Urinary bladder (tissue), 4 donors: ENCODE measurements around the gene AVEN. TPM values are rescaled to one million over a fixed set of nuclear protein-coding genes. Genes with fewer than 3 reads are reported as not detected.
"Not testable (repeated sequence)": the region's sequence is repeated elsewhere in the genome, so short reads cannot be mapped to it uniquely, and the experiment has no call there.

Experiments
- DNase-seq: peaks from one replicate; pipeline ENCODE4 v3.0.0-alpha.2; 2015; ENCODE audit errors: extremely low spot score
- H3K27ac ChIP-seq: one replicate; pipeline ENCODE4 v1.5.1; 2013; ENCODE audit warnings: low read depth, mild to moderate bottlenecking, moderate library complexity
- H3K36me3 ChIP-seq: one replicate; pipeline ENCODE4 v1.6.1; 2013; ENCODE audit warnings: mild to moderate bottlenecking, moderate library complexity; ENCODE audit not compliant: insufficient read depth
- H3K4me1 ChIP-seq: one replicate; pipeline ENCODE4 v1.6.1; 2013; ENCODE audit warnings: mild to moderate bottlenecking, moderate library complexity; ENCODE audit not compliant: insufficient read depth
- H3K4me3 ChIP-seq: one replicate; pipeline ENCODE4 v1.5.1; 2013; ENCODE audit warnings: low read depth, low read length
- WGBS: extraction: QIAGEN DNeasy Blood & Tissue Kit; methylation state at CpG from one replicate; pipeline ENCODE4 v1.1.7; 2013; 5-methylcytosine and 5-hydroxymethylcytosine counted together
- polyA plus RNA-seq: library from polyadenylated mRNA; stranded (reverse); fragments of 200-250 nt; gene quantifications from one replicate; pipeline ENCODE4 v1.2.3, GENCODE V29; 2013
- total RNA-seq: library from RNA; depleted of rRNA; stranded (reverse); fragments of >200 nt; gene quantifications from one replicate; pipeline ENCODE4 v1.2.3, GENCODE V29; 2014
- donor health status: healthy with polysubstance abuse.
- donor health status: healthy.

Gene AVEN
- total and polyA plus RNA-seq, 2 donors = 15.8 to 16.0 TPM

- Histone ChIP-seq H3K4me3 (no peak overlapping the region), H3K27ac (no peak overlapping the region), H3K4me1 (no peaks in the 10 kb centered on the region), H3K36me3 (no peaks in the 10 kb centered on the region)
- 96% methylated on average over 3 of the region's 3 CpGs for WGBS
- no peak for DNase-seq
Observed at GRCh38 chr15:34054081-34054707, 15.2 kb upstream of the AVEN start.

- not testable (repeated sequence) for H3K27ac ChIP-seq, H3K4me1 ChIP-seq, DNase-seq, H3K36me3 ChIP-seq, H3K4me3 ChIP-seq
- 86% methylated on average over 1 of the region's 1 CpG for WGBS
Observed at GRCh38 chr15:34050385-34050784, 11.4 kb upstream of the AVEN start.

GRCh38 chr15:34049112-34049511, 10.1 kb upstream of the AVEN start:
- Histone ChIP-seq H3K4me1 (no peaks in the 10 kb centered on the region), H3K36me3 (no peaks in the 10 kb centered on the region), H3K27ac (no peak overlapping the region), H3K4me3 (no peak overlapping the region)
- DNase-seq = no peak
- 95% methylated on average over 2 of the region's 2 CpGs for WGBS

GRCh38 chr15:34047893-34048775, 9.1 kb upstream of the AVEN start:
- Histone ChIP-seq H3K4me3 (no peak overlapping the region), H3K27ac (no peak overlapping the region), H3K4me1 (no peaks in the 10 kb centered on the region), H3K36me3 (no peaks in the 10 kb centered on the region)
- no peak for DNase-seq
- WGBS = 77% methylated on average over 10 of the region's 10 CpGs

GRCh38 chr15:34046471-34047145, 7.6 kb upstream of the AVEN start:
- H3K36me3 ChIP-seq = no peaks in the 10 kb centered on the region
- H3K27ac ChIP-seq = no peak overlapping the region
- WGBS = 92% methylated on average over 16 of the region's 16 CpGs
- H3K4me3 ChIP-seq = no peak overlapping the region
- H3K4me1 ChIP-seq = no peaks in the 10 kb centered on the region
- DNase-seq = no peak

GRCh38 chr15:34043813-34044212, 4.8 kb upstream of the AVEN start:
- Histone ChIP-seq H3K4me1 (no peaks in the 10 kb centered on the region), H3K36me3 (no peaks in the 10 kb centered on the region), H3K4me3 (no peak overlapping the region), H3K27ac (no peak overlapping the region)
- DNase-seq = no peak
- 74% methylated on average over 2 of the region's 2 CpGs for WGBS

- Histone ChIP-seq H3K4me1 (no peaks in the 10 kb centered on the region), H3K27ac (no peak overlapping the region), H3K4me3 (no peak overlapping the region), H3K36me3 (no peaks in the 10 kb centered on the region)
- no peak for DNase-seq
- WGBS = 62% methylated on average over 1 of the region's 1 CpG
Observed at GRCh38 chr15:34043391-34043790, 4.4 kb upstream of the AVEN start.

GRCh38 chr15:34039790-34040113, 748 bp upstream of the AVEN start:
- no peak overlapping the region for H3K4me3 ChIP-seq
- DNase-seq = no peak
- H3K4me1 ChIP-seq = no peaks in the 10 kb centered on the region
- WGBS = 68% methylated on average over 1 of the region's 1 CpG
- no peaks in the 10 kb centered on the region for H3K36me3 ChIP-seq
- no peak overlapping the region for H3K27ac ChIP-seq

- Histone ChIP-seq H3K27ac (peak overlapping the region; percentile 99), H3K4me1 (no peaks in the 10 kb centered on the region), H3K4me3 (peak overlapping the region; percentile 99), H3K36me3 (no peaks in the 10 kb centered on the region)
- WGBS = under 1% methylated on average over 67 of the region's 70 CpGs
- peak; percentile 29 for DNase-seq
Observed at GRCh38 chr15:34038023-34038870, 757 bp downstream of the AVEN start.

- Histone ChIP-seq H3K4me1 (no peaks in the 10 kb centered on the region), H3K27ac (no peak overlapping the region), H3K36me3 (no peaks in the 10 kb centered on the region), H3K4me3 (no peak overlapping the region)
- no peak for DNase-seq
- WGBS = 83% methylated on average over 10 of the region's 10 CpGs
Observed at GRCh38 chr15:34031987-34032760, 6.8 kb downstream of the AVEN start.

- WGBS = 56% methylated on average over 3 of the region's 3 CpGs
- Histone ChIP-seq H3K4me3 (no peak overlapping the region), H3K4me1 (no peaks in the 10 kb centered on the region), H3K36me3 (no peaks in the 10 kb centered on the region), H3K27ac (no peak overlapping the region)
- DNase-seq = no peak
Observed at GRCh38 chr15:34027606-34028005, 11.4 kb downstream of the AVEN start.

GRCh38 chr15:34025252-34025651, 13.8 kb downstream of the AVEN start:
- no peak overlapping the region for H3K4me3 ChIP-seq
- H3K36me3 ChIP-seq = no peaks in the 10 kb centered on the region
- 85% methylated on average over 3 of the region's 3 CpGs for WGBS
- H3K4me1 ChIP-seq = no peaks in the 10 kb centered on the region
- H3K27ac ChIP-seq = no peak overlapping the region
- DNase-seq = no peak

- WGBS = 35% methylated on average over 1 of the region's 1 CpG
- no peaks in the 10 kb centered on the region for H3K36me3 ChIP-seq
- no peak overlapping the region for H3K27ac ChIP-seq
- H3K4me3 ChIP-seq = no peak overlapping the region
- H3K4me1 ChIP-seq = no peaks in the 10 kb centered on the region
- DNase-seq = no peak
Observed at GRCh38 chr15:34023907-34024306, 15.1 kb downstream of the AVEN start.
